ENCODE data around the gene BCR. TPM values are rescaled to one million over a fixed set of nuclear protein-coding genes. Genes with fewer than 3 reads are reported as not detected.

BCR gene
- total RNA-seq, 6 donors from 2014 or later: 47.1 to 105 (median 68.6) TPM

GRCh38 chr22:23262518-23263332, 82.4 kb downstream of the BCR start:
- Histone ChIP-seq H3K36me3 (peaks cover 0 to 72% (median 38%) of the 10 kb centered on the region in 4 donors), H3K4me1 (peaks cover 0 to 12% (median 1%) of the 10 kb centered on the region in 4 donors), H3K4me3 (no peak overlapping the region), H3K9me3 (no peaks in the 10 kb centered on the region), H3K27me3 (no peaks in the 10 kb centered on the region), H3K27ac (peak overlapping the region in 2 of 4 donors; percentile 26 to 46)
- WGBS, 2 donors: 81 to 88% methylated on average over 54 to 59 of the region's 60 CpGs
- TF ChIP-seq POLR2AphosphoS5 (IDR thresholded peaks at IDR 0.05): no peak
- TF ChIP-seq EP300 (IDR thresholded peaks at IDR 0.05): no peak
- no peak for TF ChIP-seq POLR2A (IDR thresholded peaks at IDR 0.05)
- TF ChIP-seq CTCF (IDR thresholded peaks at IDR 0.05): no peak
- ATAC-seq (ENCODE audit: low FRiP score in 2 of 2) (no peak), DNase-seq (no peak)

DNA sequence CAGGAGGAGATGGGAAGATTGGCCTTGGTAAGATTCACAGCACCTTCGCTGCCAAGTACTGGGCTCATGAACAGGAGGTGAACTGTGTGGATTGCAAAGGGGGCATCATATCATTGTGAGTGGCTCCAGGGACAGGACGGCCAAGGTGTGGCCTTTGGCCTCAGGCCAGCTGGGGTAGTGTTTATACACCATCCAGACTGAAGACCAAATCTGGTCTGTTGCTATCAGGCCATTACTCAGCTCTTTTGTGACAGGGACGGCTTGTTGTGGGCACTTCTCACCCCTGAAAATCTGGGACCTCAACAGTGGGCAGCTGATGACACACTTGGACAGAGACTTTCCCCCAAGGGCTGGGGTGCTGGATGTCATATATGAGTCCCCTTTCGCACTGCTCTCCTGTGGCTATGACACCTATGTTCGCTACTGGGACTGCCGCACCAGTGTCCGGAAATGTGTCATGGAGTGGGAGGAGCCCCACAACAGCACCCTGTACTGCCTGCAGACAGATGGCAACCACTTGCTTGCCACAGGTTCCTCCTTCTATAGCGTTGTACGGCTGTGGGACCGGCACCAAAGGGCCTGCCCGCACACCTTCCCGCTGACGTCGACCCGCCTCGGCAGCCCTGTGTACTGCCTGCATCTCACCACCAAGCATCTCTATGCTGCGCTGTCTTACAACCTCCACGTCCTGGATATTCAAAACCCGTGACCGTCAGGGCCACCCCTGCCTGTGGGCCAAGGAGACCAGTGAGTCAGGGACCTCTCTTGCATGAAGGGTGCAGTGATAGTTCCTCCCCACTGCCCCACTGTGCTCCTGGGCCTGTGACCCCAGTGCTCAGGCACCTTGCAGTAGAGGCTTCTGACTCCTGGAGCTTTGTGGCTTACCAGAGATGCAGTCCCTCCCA, 83.6 kb downstream of the BCR start:
- Histone ChIP-seq H3K9me3 (no peaks in the 10 kb centered on the region), H3K27me3 (no peaks in the 10 kb centered on the region), H3K27ac (peak overlapping the region in 1 of 4 donors; percentile 26), H3K36me3 (peaks cover 0 to 76% (median 45%) of the 10 kb centered on the region in 4 donors), H3K4me3 (no peak overlapping the region), H3K4me1 (peaks cover 0 to 8% (median 0%) of the 10 kb centered on the region in 4 donors)
- ATAC-seq (ENCODE audit: low FRiP score in 2 of 2) (peak; percentile 16 to 40), DNase-seq (peak in 1 of 2 donors; percentile 36)
- TF ChIP-seq POLR2AphosphoS5 (IDR thresholded peaks at IDR 0.05) (peak in 1 of 2 donors; percentile 8), CTCF (IDR thresholded peaks at IDR 0.05) (no peak)
- 86% methylated on average over 16 to 20 of the region's 20 CpGs for WGBS, 2 donors

- no peaks in the 10 kb centered on the region for H3K27me3 ChIP-seq
- no peak for DNase-seq
- peak overlapping the region in 1 of 4 donors; percentile 26 for H3K27ac ChIP-seq
- TF ChIP-seq CTCF (IDR thresholded peaks at IDR 0.05) (no peak), EP300 (IDR thresholded peaks at IDR 0.05) (no peak), POLR2AphosphoS5 (IDR thresholded peaks at IDR 0.05) (no peak), POLR2A (IDR thresholded peaks at IDR 0.05) (no peak)
- peaks cover 0 to 8% (median 0%) of the 10 kb centered on the region in 4 donors for H3K4me1 ChIP-seq
- H3K4me3 ChIP-seq: no peak overlapping the region
- 77 to 81% methylated on average over 18 to 19 of the region's 19 CpGs for WGBS, 2 donors
- peaks cover 0 to 84% (median 48%) of the 10 kb centered on the region in 4 donors for H3K36me3 ChIP-seq
- no peaks in the 10 kb centered on the region for H3K9me3 ChIP-seq
- ATAC-seq (ENCODE audit: low FRiP score in 2 of 2): no peak
Observed at GRCh38 chr22:23264610-23265367, 84.5 kb downstream of the BCR start.

DNA sequence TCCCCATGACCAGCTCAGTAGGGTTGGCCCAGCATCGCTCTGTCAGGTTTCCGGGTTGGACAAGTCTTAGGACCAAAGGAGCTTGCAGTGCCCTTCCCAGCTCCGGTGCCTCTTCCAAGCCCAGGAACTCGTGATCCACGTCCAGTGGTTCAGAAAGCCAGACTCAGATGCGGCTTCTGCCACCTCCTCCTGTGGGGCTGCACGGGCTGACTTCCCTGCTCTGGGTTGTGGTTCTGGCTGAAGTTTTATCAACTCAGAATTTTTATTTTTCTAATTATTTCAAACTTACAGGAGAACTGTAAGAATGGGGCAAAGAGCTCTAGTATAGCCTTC, 85.0 kb downstream of the BCR start:
- no peak for DNase-seq
- no peak overlapping the region for H3K4me3 ChIP-seq
- H3K9me3 ChIP-seq: no peaks in the 10 kb centered on the region
- ATAC-seq (ENCODE audit: low FRiP score in 2 of 2): no peak
- H3K27me3 ChIP-seq: no peaks in the 10 kb centered on the region
- 95 to 96% methylated on average over 3 to 7 of the region's 7 CpGs for whole genome bisulfite sequencing, 2 donors
- H3K27ac ChIP-seq: peak overlapping the region in 1 of 4 donors; percentile 26
- H3K36me3 ChIP-seq: peaks cover 0 to 89% (median 48%) of the 10 kb centered on the region in 4 donors
- TF ChIP-seq CTCF (IDR thresholded peaks at IDR 0.05) (no peak), POLR2AphosphoS5 (IDR thresholded peaks at IDR 0.05) (no peak), POLR2A (IDR thresholded peaks at IDR 0.05) (no peak), EP300 (IDR thresholded peaks at IDR 0.05) (no peak)
- H3K4me1 ChIP-seq: peaks cover 0 to 8% (median 0%) of the 10 kb centered on the region in 4 donors

Measured in upper lobe of left lung (tissue), 6 donors.